Measurements from ENCODE around the gene STYXL1.
"Not testable (repeated sequence)": the region's sequence is repeated elsewhere in the genome, so short reads cannot be mapped to it uniquely, and the experiment has no call there.

Gene STYXL1, protein sequence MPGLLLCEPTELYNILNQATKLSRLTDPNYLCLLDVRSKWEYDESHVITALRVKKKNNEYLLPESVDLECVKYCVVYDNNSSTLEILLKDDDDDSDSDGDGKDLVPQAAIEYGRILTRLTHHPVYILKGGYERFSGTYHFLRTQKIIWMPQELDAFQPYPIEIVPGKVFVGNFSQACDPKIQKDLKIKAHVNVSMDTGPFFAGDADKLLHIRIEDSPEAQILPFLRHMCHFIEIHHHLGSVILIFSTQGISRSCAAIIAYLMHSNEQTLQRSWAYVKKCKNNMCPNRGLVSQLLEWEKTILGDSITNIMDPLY

DNA sequence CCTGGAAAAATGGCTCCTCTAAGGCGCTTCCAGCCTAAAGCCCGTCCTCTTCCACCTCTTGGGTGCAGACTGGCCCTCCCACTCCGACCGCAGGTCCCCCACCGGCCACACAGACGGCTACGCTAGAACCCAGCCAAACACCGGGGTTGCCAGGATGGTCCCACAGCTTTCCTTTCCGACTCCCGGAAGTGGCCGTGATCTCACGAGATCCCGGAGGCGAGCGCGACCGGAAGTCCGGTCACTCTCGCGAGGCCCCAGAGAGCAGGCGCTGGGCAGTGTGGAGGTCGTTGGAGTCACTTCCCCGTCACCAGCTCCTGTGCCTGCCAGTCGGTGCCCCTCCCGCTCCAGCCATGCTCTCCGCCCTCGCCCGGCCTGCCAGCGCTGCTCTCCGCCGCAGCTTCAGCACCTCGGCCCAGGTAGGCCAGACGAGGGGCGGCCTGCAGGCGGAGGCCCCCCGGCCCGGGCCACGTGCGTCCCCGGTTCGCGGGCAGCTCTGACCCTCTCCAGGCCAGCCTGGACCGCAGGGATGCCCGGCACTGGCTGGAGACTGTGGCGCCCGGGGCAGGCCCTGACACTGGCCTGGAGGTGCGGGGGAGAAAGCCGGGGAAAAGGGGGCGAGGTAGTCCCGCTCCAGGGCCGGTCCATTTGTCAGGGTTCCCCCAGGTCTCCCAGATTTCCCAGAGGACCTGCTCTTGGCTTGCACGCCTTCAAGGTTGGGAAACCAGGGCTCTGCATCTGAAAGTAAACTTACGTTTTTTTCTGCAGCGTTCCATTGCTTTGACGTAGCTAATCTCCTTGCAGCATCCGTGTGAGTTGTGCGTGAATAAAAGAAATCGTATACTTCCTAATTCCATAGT, at the start of gene STYXL1, which contains the start of gene MDH2:
Gene STYXL1, minus strand, starts transcription at position 190 of the 857 bp plus-strand sequence. CDS start 17,477 bp downstream, outside the sequence.
Gene MDH2, plus strand, starts transcription at position 296 of the 857 bp plus-strand sequence. Its CDS starts 55 bp downstream, at position 351.
- in situ Hi-C loops (cut with HindIII; ENCODE audit: low sequenced_read_pairs) = loop anchor here (10.0 kb wide), 1 partner anchor 237 kb away; no protein-coding TSS in a partner anchor

DNA sequence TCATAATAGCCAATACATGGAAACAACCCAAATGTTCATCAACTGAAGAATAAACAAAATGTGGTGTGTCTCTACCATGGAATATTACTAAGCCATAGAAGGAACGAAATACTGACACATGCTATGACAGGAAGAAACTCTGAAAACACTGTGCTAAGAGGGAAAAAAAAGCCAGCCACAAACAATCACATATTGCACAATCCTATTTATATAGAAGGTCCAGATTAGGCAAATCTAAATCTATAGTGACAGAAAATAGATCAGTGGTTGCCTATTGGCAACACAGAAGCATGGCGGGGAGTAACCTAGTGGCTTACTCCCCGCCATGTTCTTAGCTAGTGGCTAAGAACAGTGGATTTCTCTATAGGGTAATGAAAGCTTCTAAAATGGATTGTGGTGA, 48.1 kb upstream of the STYXL1 start:
- in situ Hi-C loops (cut with HindIII; ENCODE audit: low sequenced_read_pairs) = no loop called here

DNA sequence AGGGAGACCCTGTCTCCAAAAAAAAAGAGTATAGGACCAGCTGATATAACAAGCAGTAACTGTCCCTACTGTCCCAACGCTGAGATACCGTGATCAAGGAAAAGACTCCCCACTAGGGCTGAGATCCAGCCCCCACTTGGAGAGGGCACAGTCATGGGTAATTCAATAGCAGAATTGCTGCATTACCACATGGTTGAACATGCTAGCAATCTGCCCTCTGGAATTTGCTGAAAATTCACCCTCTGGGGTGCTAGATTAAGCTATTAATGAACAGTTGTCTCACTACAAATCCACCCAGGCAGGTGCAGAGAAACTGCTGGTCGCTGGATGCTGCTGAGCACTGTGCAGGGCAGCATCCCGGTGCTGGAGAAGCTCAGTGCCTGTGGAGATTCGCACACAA, 46.5 kb upstream of the STYXL1 start:
- in situ Hi-C loops (cut with HindIII; ENCODE audit: low sequenced_read_pairs) = not testable (repeated sequence)

DNA sequence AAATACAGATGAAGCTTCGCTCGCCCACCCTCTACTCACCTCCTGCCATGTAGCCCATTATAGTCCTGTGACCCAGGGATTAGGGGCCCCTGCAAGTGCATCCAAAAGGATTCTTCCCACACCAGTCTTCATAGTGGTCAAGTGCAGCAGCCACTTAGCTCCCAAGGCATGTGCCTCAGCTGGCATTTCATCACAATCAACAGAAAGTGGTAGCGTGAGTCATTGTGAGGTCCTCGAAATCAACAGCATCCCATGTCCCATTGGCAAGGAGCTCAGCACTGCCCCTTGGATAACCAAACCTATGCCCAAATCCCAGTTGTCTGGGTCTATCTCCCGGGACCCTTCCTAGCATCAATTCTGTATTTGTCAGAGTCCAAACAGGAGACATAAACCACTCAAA, 45.7 kb upstream of the STYXL1 start:
- in situ Hi-C loops (cut with HindIII; ENCODE audit: low sequenced_read_pairs) = not testable (repeated sequence)

DNA sequence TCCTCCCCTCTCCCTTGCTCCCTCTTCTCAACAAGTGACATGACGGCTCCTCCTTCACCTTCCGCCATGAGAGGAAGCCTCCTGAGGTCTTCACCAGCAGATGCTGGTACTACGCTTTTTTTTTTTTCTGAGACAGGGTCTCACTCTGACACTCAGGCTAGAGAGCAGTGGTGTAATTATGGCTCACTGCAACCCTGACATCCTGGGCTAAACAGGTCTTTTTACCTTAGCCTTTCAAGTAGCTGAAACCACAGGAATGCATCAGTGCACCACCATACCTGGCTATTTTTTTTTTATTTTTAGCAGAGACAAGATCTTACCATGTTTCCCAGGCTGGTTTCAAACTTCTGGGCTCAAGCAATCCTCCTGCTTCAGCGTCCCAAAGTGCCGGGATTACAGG, 43.7 kb upstream of the STYXL1 start:
- in situ Hi-C loops (cut with HindIII; ENCODE audit: low sequenced_read_pairs) = no loop called here

DNA sequence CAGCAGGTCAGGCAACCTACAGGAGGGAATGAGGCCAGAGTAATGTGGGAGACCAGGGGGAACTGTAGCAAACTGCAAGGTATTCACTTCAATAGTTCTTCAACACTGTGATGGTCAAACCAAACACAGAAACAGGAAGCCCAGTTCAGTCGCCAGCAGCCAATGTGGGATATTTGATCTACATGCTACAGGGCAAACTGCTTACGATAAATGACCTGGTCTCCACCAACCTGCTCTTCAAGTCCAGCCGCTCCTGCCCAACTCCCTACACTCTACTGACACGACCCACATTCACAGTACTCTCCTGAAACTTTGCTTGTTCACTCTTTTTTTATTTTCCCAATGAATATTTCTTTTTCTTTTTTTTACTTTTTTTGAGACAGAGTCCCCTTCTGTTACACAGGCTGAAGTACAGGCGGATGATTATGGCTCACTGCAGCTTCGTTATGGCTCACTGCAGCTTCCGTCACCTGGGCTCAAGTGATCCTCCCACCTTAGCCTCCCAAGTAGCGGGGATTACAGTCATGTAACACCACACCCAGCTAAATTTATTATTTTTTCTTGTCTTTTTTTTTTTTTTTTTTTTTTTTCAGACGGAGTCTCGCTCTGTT, 42.2 kb upstream of the STYXL1 start:
- in situ Hi-C loops (cut with HindIII; ENCODE audit: low sequenced_read_pairs) = no loop called here

DNA sequence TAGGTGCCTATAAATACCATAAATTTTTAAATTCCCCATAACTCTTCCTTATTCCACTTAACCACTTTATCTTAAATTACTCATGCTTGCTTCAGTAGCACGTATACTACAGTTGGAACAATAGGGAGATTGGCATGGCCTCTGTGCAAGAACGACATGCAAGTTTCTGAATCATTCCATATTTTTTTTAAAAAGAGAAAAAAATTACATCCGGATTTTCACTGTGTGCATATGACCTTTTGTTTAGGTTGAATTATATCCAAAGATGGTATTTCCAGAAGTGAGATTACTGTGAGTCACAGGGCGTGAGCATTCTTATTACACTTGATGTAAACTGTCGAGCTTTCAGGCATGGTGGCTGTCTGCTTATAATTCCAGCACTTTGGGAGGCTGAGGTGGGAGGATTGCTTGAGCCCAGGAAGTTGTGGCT, 39.6 kb upstream of the STYXL1 start:
- in situ Hi-C loops (cut with HindIII; ENCODE audit: low sequenced_read_pairs) = not testable (repeated sequence)

DNA sequence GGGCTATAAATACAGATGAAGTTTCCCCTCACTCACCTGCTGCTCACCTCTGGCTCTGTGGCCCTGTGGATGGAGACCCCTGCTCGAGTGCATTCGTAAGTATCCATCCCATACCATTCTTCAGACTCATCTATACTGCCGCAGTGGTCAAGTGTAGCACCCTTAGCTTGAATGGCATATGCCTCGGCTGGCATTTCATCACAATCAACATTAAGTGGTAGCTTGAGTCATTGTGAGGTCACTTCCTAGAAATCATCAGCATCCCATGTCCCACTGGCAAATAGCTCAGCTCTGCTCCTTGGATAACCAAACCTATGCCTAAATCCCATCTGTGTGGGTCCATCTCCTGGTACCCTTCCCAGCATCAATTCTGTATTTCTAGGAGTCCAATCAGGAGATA, 38.3 kb upstream of the STYXL1 start:
- in situ Hi-C loops (cut with HindIII; ENCODE audit: low sequenced_read_pairs) = no loop called here

DNA sequence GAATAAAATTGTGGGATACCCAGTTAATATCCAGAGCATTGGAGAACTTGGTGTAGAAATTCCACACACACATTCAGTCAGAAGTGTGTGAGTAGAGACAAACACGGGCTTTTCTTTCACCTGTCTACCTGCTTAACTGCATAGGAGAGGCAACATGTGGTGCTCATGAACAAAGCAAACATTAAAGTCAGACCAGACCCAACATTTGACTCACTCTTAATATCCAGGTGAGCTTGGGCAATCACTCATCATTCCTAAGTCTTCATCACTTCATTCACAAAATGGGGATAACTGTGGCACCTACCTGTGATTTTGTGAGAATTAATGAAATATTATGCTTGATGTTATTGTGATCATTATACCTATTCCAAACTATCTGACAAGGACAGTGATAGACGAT, 36.3 kb upstream of the STYXL1 start:
- in situ Hi-C loops (cut with HindIII; ENCODE audit: low sequenced_read_pairs) = not testable (repeated sequence)

DNA sequence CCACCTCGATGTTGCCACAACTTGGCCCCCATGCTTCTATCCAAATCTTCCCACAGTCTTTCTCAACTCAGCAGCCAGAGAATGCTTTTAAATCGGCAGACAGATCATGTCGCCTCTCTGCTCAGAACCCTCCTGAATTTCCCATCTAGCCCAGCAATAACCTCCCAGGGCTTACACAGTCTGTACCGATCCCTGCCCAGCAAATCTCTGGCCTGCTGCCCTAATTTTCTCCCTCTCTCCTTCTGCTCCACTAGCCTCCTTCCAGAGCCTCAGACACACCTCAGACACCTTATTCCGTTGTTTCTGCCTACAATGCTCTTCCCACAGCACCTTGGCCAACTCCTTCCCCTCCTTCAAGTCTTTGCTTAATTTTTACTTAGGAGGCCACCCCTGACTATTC, 32.4 kb upstream of the STYXL1 start:
- in situ Hi-C loops (cut with HindIII; ENCODE audit: low sequenced_read_pairs) = no loop called here

DNA sequence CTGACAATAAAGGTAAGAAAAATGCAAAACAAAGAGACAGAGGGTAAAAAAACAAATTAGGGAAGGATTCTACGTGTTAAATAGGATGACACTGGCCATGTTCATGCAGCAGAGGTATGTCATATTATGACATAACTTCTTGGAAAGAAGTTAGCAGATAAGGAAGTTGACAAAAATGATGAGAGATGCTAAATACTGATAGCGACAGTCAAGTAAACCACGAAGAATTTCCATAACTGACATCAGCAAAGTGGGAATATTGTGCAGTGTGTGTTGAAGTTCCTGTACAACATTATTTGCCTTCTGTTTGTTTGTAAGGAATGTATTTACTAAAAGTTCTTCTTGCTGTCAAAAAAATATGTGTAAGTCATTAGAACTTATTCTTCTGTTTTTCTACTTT, 29.6 kb upstream of the STYXL1 start:
- in situ Hi-C loops (cut with HindIII; ENCODE audit: low sequenced_read_pairs) = no loop called here

DNA sequence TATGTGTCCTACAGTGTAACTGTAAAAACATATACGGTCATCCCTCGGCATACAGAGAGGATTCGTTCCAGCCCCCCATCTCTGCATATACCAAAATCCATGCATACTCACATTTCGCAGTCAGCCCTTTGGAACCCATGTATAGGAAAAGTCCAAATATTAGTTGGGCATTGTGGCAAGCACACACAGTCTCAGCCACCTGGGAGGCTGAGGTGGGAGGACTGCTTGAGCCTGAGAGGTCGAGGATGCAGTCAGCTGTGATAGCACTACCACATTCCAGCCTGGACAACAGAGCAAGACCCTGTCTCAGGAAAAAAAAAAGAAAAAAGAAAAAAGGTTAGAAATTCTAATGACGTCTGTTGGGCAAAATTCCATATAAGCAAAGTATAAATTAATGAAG, 29.2 kb upstream of the STYXL1 start:
- in situ Hi-C loops (cut with HindIII; ENCODE audit: low sequenced_read_pairs) = no loop called here

DNA sequence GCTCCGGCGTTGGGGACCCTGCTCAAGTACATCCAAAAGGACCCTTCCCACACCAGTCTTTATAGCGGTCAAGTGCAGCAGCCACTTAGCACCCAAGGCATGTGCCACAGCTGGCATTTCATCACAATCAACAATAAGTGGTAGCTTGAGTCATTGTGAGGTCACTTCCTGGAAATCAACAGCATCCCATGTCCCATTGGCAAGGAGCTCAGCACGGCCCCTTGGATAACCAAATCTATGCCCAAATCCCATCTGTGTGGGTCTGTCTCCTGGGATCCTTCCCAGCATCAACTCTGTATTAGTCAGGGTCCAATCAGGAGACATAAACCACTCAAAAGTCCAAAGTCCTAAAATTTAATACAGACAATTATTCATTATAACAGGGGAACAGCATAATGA, 27.2 kb upstream of the STYXL1 start:
- in situ Hi-C loops (cut with HindIII; ENCODE audit: low sequenced_read_pairs) = no loop called here

DNA sequence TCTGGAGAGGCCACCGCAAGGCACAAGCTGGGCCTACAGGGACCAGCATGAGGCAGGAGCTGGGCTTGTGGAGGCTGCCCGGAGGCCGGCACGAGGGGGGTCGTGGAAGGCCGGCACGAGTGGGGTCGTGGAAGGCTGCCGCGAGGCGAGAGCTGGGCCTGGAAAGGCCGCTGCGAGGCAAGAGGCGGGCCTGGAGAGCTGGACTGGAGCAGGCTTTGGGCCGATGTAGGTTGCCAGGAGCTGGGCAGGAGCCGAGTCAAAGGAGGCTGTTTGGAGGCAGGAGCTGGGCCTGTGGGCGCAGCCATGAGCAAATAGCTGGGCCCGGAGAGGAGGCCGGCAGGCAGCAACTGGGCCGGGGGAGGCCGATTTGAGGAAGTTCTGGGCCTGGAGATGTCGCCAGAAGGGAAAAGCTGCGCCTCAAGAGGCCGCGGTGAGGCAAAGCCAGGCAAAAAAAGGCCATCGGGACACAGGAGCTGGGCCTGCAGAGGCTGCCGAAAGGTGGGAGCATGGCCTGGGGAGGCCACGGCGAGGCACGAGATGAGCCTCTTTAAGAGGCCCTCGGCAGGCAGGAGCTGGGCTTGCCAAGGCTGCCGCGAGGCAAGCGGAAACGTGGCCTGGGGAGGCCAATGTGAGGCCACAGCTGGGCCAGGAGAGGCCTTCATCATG, 26.6 kb upstream of the STYXL1 start:
- in situ Hi-C loops (cut with HindIII; ENCODE audit: low sequenced_read_pairs) = no loop called here

DNA sequence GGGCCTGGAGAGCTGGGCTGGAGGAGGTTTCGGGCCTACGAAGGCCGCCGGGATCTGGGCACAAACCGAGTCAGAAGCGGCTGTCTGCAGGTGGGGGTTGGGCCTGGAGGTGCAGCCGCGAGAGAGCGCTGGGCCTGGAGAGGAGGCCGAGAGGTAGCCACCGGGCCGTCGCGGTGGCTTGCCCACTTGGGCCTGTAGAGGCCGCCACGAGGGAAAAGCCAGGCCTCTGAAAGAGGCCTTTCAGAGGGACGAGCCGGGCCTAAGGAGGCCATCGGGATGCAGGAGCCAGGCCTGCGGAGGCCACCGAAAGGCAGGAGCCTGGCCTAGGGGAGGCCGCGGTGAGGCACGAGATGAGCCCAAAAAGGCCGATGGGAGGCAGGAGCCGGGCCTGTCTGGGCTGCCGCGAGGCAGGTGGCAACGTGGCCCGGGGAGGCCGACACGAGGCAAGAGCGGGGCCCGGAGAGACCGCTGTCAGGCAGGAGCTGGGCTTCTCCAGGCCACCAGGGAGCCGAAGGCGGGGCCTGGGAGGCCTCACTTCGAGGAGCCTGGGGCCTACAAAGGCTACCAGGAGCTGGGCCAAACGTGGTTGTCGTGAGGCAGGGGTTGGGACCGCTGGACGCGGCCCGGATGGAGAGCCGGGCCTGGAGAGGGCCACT, 25.7 kb upstream of the STYXL1 start:
- in situ Hi-C loops (cut with HindIII; ENCODE audit: low sequenced_read_pairs) = no loop called here

DNA sequence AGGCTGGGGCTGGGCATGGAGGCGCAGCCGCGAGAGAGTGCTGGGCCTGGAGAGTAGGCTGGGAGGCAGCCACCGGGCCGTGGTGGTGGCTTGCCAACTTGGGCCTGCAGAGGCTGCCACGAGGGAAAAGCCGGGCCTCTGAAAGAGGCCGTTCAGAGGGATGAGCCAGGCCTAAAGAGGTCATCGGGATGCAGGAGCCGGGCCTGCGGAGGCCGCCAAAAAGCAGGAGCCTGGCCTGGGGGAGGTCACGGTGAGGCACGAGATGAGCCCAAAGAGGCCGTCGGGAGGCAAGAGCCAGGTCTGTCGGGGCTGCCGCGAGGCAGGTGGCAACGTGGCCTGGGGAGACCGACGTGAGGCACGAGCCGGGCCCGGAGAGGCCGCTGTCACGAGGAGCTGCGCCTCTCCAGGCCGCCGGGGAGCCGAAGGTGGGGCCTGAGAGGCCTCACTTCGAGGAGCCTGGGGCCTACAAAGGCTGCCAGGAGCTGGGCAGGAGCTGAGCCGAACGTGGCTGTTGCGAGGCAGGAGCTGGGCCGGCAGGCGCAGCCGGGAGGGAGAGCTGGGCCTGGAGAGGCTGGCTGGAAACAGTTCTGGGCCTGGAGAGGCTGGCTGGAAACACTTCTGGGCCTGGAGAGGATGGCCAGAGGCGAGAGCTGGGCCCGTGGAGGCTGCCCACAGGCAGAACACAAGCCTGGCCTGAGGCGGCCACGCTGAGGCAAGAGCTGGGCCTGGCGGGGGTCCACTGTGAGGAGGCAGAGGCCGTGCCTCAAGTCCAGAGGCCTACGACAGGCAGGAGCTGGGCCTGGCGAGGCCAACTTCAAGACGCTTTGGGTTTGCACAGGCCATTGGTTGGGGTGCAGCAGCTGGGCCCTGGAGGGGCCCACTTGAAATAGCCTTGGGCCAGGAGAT, 24.7 kb upstream of the STYXL1 start:
- in situ Hi-C loops (cut with HindIII; ENCODE audit: low sequenced_read_pairs) = no loop called here

DNA sequence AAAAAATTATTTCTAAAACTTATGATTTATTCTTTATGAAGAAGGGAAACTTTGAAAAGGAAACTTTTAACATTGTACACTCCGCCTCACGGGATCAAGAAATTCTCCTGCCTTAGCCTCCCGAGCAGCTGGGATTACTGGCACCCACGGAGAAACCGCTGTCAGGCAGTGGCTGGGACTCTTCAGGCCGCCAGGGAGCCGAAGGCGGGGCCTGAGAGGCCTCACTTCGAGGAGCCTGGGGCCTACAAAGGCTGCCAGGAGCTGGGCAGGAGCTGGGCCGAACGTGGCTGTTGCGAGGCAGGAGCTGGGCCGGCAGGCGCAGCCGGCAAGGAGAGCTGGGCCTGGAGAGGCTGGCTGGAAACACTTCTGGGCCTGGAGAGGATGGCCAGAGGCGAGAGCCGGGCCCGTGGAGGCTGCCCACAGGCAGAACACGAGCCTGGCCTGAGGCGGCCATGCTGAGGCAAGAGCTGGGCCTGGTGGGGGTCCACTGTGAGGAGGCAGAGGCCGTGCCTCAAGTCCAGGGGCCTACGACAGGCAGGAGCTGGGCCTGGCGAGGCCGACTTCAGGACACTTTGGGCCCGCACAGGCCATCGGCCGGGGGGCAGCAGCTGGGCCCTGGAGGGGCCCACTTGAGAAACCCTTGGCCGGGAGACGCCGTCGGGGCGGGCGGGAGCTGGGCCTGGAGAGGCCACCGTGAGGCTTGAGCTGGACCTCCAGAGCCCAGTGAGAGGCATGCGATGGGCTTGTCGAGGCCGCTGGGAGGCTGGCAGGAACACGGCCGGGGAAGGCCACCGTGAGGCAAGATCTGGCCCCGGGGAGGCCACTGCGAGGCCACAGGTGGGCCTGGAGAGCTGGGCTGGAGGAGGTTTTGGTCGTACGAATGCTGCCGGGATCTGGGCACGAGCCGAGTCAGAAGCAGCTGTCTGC, 23.8 kb upstream of the STYXL1 start:
- in situ Hi-C loops (cut with HindIII; ENCODE audit: low sequenced_read_pairs) = no loop called here

DNA sequence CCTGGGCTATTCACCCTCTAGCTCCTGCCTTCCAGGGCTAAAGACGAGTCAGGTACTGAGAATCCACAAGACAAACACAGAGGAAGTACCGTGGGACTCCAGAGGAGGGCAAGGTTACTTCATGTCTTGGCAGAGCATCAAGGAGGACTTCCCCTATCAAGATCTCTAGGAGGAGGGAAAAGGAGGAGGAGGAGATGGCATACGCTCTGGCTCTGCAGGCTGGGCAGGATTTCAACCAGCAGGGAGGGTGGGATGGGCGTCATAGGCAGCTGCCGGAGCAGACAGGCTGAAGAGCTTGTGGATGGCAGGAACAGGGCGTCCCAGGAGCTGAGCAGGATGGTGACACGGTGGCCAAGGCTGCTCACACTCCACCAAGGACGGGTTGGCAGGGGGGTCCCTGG, 21.4 kb upstream of the STYXL1 start:
- in situ Hi-C loops (cut with HindIII; ENCODE audit: low sequenced_read_pairs) = no loop called here

Data from endothelial cell of hepatic sinusoid (primary cell).